Stimulated activated CD4-positive, alpha-beta T cell treated with anti-CD3 and anti-CD28 coated beads, Interleukin-2, amount 100 ng/mL, for 48 hours (primary cell): ENCODE data around the gene ELF5.

Experiments used
- DNase-seq, 2 donors: peaks; one replicate each; pipeline ENCODE4 v3.0.0-alpha.2; 2020

The ELF5 gene

DNA sequence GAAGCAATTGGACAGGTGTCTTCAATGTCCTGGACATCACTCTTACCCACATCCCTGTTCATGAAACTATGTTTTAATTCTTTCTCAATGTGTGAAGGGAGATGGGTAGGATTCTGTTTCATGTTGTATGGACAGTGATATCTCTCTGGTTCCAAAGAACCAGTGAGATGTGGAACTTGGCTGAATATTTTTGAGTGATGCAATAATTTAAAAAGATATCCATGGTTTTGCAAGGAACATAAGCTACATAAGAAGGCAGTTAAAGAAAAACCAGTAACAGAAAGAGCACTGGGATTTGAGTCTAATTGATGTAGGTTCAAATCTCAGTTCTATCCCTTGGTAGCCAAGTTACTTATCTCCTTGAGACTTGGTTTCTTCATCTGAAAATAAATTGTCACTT, 7.7 kb upstream of the ELF5 start:
- DNase-seq: no peak

DNA sequence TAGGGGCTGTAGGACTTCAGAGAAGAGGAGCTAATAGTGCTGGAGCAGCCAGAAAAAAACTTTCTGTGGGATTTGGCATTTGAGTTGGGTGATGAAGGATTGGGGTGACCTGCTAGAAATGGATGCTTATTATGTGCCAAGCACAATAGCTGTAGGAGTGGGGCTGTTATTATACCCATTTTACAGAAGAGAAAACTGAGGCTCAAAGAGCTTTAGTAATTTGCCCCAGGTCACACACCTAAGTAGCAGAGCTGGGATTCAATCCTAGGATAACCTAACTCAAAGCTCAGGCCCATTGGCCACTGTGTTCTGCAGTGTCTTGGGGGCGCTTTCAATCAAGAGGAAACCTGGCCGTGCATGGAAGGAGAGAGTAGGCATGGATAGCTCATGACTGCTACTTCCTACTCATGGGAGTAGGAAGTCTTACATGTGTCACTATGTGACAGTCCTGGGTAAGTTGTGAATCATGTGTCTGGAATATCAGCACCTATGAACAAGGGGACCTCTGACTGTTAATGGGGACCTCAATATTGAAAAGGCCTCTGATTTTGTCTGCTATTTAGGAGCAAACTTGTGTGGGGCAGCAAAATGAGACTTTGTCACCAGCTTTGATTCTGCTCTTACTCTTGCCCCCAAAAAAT, 6.1 kb upstream of the ELF5 start:
- DNase-seq: no peak

DNA sequence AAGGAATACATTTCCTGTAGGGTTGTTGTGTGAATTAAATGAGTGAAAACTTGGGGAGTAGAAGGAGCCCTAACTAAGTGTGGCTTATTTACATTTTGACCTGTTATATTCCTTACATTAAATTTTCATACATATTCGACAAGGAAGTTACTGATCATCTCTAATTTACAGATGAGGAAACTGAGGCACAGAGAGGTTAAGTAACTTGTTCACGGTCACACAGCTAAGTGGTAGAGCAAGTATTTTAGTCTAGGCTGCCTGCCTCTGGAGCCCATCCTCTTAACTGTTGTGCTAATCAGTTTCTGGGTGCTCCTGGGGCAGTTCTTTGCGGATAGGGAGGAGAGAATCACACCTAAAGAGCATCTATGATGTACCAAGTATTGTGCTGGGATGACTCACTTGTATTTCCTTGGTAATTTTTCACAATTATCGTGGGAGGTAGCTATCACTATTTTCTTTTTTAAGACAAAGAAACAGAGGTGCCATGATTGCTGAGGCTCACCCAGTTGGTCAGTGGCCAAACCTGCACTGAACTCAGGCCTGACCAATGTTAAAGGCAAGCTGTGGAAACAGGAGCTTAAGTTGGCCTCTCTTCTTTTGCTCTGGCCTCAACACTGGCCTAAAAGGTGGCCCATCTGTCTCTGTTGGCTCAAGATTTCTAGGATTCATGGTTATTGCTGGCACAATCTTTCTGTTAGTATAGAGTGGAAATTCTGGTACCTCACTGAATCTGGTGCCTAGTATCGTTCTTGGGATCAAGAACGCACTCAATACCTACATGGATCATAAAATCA, 2.9 kb upstream of the ELF5 start:
- no peak for DNase-seq

DNA sequence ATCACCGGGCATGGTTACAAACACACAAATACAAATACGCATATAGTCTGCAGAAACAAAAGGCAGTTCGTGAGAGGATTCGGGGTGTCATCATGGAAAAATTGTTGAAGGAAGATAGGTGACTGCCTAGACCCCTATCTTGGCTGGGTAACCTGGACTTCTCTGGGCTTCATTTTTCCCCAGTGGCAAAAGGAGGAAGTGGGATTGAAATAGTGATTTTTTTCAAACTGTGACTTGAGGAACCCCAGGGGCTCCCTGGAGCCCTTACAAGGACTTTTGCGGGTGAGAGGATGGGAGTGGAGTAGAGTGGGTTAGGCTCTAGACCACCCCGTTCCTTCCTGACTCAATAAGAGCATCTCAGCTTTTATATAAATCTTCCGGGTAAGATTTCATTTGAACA, 1.0 kb upstream of the ELF5 start:
- DNase-seq: no peak

DNA sequence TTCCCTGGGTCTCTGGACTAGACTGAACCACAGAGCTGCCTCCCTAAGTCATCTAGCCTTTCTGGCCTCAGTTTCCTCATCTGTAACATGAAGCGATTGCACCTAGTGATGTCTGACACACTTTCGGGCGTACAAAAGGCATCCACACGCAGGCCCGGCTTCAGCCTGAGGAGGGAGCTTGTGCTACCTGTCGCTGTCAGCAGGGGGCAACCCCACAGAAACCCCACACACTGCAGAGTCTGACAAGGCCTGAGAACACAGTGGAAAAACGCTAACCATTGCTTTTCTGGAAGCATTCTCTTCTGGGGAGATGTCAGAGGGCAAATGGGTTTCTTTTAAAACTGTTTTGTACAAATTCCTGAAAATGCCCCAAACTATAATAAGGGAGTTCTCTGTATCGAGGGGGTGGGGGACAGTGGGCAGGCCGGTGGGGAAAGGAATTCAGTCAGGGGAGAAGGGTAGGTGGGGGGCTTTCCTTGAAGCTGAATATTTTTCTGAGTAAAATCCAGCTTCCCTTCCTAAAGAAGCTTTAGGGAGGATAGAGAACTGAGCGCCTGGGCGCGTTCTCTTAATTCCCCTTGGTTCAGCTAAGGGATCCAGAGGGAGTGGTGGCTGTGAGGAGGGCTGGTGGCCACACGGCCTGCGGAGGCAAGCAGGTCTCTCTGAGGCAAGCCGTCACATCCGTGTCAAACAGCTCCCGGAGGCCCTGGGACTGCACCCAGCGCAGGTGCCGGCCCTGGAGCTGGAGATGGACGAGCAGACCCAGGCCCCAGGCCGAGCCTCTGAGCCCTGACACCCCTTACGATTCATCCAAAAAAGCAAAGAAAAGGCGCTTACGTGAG, 533 bp downstream of the ELF5 start:
- peak; percentile 46 to 53 for DNase-seq

DNA sequence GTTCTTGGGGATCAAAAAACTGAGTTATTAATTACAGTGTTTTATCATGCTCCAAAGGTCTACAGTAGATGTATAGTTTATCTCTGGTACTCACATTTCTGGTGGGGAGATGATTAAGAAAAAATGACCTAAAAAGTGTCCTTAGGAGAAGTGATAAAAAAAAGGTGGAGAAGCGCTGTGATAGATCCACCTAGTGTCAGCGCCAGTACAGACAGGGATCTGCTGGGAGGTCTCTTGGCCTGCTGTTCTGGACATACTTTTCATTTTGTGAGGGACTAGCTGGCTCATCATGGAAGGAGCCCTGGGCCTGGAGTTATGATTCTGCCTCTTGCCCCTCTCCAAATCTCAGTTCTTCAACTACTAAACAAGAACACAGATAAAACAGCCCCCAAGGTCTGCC, 2.9 kb downstream of the ELF5 start:
- no peak for DNase-seq

DNA sequence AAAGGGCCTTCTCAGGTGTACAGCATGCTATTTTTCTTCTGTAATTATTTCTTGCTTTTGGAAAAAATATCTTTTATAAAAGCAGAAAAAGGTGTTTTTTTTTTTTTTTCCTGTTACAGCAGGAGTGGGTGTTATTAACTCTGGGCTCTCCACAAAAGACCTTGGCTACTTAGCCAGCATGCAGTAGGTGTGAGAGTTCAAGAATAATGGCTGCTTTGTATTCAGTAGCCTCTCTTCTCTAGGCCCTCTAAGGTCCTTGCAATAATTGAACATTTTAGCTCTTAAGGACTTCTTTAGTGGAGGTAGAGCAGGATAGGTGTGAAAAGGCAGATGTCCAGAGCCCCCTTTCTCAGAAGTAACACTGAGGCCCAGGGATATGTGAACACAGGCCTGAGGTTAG, 3.4 kb downstream of the ELF5 start:
- no peak for DNase-seq

DNA sequence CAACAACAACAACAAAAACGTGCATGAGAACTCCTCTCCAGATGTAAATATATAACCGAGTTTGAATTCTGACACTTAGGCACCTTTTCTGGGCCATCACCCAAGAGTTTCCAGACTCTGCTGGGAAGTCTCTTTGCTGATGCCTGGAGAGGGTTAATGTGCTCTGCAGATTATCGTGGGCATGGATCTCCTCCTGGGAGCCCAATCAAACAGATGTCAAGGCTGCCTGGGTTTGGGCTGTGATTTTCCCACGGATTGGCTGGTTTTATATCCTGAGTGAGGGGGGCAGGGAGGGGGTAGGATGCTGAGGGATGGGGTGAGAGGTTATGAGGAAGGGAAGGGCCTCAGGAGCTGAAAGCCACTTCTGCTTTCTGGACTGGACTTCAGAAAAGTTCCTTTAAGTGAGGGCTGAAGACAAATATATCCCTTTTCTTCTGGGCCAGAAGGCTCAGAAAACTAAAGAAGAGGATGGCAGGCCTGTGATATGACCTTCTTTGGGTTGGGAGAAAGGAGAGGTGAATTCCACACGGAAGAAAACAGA, 4.2 kb downstream of the ELF5 start:
- no peak for DNase-seq

DNA sequence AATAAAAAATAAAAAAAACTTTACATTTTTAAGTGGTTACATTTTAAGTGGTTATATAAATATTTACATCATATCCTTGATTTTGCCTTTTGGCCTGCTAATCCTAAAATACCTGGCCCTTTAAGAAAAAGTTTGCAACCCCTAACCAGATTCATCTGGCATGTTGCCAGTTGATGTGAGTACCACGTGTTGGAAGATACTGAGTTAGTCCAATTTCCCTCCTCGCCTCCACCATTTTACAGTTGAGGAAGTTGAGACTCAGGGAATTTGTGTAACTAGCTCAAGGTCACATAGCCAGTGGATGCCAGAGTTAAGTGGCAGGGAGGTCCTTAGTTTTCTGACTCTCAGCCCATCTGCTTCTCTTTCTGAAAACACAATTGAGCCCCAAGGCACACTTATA, 5.1 kb downstream of the ELF5 start:
- no peak for DNase-seq

DNA sequence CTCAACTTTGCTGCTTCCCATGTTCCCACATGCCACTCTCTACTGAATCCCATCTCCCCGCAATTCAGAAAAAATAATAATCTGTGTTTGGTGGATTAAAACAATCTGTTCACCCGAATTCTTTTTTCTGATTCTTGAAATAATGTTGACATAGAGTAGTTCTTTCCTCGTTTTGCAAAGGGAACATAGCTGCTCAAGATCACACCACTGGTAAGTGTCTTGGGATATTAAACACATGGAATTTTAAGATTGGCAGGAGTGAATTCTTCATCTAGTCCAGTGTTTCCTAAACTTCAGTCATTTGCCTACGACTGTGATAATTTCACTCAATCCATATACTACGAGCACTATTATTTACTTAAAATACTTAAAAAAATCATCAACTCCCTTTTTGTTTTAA, 6.0 kb downstream of the ELF5 start:
- no peak for DNase-seq

DNA sequence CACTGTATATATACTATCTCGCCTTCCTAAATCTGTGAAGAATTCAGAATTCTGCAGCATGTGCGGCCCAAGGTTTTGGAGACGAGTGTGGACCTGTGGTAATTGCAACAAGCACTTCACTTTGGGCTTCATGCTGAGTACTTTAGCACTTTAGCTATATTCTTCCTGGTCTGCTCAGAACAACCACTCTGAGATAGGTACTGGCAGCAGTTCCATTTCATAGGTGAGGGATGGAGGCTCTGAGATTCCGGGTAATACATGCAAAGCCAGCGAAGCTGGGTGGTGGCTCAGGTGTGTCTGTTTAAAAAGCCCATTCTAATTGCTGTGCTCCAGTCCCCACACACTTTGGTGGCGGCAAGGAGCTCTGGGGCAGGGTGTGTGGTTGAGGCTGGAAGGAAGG, 6.4 kb downstream of the ELF5 start:
- no peak for DNase-seq

DNA sequence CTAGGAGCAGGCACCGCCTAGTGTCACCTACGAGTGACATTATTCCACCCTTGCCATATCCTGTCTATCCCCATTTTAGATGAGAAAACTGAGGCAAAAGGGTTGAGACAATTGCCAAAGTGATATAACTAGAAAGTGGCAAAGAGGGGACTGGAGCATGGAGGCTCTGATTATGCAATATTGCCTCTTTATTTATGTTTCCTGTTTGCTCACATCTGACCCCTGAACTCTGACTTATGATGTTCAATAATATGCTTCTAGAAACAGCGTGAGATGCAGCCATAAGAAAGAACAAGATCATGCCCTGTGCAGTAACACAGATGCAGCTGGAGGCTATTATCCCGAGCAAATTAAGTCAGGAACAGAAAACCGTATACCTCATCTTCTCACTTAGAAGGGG, 7.7 kb downstream of the ELF5 start:
- no peak for DNase-seq

DNA sequence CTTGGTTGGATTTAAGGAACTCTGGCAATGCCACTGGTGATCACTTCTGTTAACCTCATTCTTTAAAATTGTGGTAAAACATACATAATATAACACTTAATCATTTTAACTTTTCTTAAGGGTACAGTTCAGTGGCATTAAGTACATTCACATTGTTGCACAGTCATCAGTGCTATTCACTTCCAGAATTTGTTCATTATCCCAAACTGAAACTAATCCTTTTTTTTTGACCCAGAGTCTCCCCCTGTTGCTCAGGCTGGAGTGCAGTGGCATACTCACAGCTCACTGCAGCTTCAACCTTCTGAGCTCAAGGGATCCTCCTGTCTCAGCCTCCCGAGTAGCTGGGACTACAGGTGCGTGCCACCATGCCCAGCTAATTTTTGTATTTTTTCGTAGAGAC, 10.6 kb downstream of the ELF5 start:
- no peak for DNase-seq

DNA sequence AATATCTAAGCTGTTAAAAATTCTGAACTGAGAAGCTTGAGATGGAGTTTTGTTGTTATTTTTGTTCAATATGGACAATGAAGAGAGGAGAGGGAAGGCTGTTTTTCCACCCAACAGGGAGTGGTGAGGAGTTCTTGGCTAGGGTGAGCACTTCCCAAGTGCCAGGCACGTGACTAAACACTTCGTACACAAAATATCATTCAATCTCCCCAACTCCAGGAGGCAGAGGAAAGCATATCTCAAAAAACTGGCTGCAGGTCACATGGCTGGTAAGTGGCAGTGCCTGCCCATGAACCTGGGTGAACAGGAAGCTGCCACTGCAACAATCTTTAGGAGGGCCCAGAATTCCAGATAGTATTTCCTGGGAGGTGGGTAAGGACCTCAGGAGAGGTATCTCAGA, 11.6 kb downstream of the ELF5 start:
- DNase-seq: no peak

DNA sequence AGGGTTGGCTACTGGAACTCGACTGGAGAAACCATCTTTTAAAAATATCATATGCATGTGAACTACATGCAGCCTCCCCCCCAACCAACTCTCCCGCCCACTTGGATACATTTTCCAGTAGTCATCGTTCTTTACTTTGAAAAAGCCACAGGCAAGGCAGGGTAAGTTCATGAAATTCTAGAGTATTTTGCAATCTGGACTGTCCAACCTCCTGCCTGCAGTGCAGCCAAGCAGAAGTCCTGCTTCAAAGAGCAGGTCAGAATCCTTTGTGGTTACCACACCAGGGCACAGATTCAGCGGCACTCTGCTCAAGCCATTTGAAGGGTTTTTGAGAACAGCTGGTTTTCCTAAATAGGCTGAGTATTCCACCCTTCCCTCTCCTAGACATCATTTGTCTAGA, 12.1 kb downstream of the ELF5 start:
- no peak for DNase-seq

DNA sequence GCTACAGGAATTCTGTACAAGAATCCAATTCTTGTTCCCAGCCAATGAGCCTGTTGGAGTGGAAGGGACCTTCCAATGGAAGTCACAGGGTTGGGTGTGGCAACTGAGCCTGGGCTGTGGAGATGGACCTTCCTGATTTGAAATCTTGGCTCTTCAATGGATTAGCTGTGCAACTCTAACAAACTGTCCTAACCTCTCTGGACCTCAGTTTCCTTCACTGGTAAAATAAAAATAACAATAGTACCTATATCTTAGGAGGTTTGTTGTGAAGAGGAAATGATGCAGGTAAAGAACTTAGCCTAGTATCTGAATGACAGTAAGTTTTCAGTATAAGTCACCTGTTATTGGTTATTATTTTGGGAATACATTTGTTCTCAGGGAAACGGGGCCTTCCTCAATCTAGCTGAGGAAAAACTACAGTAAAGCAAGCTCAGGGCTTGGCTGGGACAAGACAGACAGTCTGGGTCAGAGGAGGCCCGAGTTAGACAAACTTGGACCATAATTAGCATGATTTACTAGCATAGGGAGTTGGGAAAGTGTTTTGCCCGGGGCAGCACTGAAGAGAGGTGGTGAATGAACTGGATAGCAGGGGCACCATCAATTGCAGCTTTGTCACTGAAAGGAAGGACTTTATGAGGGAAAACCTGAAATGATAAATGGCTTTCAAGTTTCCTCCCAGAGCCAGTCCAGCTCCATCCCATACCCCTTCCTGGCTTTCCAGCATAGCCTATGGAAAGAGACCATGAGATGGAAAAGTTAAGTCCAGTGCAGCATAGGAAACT, 13.7 kb downstream of the ELF5 start:
- no peak for DNase-seq

DNA sequence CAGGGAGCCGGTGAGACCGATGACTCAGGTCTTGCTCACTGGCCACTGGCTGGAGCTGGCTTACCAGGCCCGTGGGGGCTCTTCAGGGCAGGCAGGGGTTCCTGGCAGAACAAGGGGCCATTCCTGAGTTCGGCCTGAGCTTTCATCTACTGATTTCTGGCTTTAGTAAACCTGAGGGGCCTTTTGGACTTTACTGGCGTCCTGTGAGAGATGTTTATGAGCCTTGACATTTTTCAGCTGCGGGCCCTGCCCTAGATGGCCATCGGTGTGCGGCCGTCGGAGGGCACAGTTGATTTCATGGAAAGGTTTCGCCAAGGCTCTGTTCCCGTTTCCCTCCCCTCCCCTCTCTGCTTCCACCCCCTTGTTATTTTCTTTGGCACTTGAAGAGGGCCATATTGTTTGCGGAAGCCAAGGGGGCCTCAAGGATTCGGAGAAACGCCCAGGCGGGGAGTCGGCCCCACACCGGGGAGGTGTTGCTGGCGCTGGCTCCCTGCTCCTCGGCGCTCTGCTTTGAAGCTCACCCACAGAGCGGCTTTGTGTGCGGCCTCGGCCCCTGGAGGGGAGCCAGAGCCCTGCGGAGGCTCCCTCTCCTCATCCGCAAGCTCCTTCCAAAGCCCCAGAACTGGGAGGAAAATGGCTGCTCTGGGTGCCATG, 17.7 kb downstream of the ELF5 start:
- no peak for DNase-seq

DNA sequence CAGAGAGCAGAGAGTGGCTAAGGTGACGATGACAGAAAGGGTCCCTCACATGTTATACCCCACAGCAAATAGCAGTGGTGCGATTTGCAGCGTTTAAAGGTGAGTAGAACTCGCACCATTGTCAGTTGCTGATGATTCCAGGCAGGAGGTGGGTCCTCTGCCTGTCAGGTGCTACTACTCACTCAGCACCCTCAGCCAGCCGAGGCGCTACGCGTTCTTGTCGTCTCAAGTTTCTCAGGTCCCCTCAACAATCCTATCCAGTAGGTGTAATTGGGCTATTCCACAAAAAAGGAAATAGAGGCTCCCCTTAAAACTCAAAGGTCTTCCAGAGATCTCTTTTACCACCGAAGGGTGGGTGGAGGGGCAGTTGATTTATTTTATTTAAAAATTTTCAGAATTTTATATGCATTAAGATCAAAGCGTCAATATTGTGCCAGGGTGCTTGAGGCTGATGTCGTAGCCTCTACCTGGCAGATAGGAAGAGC, 18.3 kb downstream of the ELF5 start:
- DNase-seq: no peak

DNA sequence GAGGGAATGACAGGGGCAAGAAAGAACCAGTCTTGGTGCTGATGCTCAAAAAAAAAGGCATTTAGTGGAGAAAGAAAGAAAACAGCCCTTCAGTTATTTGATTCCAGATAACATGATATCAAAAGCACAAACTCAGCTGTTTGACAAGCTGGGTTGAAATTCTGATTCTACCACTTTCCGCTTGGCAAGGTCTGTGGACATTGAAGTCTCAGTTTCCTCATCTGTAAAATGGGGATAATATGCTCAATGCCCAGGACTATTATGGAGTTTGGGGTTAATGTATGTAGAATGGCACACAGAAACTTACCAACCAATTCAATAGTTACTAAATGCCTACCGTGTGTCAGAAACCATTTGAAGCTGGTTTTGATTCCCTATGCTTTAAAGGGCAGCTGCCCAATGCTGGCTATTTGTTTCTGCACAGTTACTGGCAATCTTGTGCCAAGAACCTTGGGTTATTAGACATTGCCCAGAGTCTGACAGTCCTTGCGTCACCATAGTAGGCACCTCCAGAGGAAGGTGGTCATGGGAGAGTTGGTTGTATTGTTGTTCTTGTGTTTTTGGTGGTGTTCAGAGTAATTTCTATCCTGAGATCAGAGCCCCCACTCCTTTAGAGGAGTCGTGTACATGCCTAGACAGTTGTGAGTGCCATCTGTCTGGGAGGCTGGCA, 19.5 kb downstream of the ELF5 start:
- DNase-seq: no peak

DNA sequence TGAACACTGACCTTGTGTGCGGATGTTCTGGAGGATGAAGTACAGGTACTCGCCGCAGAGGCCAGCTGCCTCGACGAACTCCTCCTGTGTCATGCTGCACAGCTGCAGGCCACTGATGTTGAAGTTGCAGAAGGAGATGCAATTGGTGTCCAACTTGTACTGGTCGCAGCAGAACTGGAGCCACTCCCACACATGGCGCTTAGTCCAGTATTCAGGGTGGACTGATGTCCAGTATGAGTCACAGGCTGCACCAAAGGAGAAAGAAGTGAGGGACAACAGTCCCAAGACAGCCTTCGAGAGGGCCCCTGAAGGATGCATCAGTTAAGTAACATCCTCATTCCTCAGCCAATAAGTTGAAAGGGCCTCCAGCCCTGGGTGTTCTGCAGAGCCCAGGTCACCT, 20.1 kb downstream of the ELF5 start:
- no peak for DNase-seq

DNA sequence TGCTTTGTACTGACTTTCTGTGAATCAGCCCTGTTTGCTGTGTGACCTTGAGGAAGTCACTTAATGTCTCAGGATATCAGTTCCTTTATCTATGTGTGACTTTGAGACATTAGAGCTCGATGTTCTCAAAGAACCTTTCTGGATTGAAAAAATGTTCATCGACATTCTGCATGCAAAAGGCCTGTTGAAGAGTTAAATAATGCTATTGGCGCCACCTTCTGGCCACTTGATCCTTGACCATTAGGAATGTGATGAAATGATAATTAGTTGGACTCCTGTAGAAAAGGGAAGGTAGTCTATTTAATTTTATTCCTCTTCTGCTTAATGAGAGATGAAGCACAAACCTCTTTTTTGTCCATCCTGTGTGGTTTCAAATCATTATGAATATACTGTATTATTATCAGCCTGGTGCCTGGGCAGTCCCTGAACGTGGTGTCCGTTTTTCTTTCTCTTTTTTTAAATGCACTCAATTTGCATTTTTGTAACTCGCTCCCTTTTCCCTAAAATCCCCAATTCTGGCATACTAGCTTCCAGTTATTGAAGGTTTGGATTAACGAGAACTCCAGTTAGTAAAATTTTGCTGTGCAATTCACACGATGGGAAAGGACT, 20.7 kb downstream of the ELF5 start:
- DNase-seq: peak; percentile 23 to 56
